GM21737 (cell line): ENCODE results near the gene TMEM221.
"Not testable (repeated sequence)": the region's sequence is repeated elsewhere in the genome, so short reads cannot be mapped to it uniquely, and the experiment has no call there.

Experiments
- ATAC-seq: cut with Tn5 transposase; IDR thresholded peaks from one replicate; pipeline ENCODE4 v1.9.1; 2021; ENCODE audit warnings: mild to moderate bottlenecking, moderate library complexity; ENCODE audit not compliant: unreplicated experiment

Gene TMEM221

DNA sequence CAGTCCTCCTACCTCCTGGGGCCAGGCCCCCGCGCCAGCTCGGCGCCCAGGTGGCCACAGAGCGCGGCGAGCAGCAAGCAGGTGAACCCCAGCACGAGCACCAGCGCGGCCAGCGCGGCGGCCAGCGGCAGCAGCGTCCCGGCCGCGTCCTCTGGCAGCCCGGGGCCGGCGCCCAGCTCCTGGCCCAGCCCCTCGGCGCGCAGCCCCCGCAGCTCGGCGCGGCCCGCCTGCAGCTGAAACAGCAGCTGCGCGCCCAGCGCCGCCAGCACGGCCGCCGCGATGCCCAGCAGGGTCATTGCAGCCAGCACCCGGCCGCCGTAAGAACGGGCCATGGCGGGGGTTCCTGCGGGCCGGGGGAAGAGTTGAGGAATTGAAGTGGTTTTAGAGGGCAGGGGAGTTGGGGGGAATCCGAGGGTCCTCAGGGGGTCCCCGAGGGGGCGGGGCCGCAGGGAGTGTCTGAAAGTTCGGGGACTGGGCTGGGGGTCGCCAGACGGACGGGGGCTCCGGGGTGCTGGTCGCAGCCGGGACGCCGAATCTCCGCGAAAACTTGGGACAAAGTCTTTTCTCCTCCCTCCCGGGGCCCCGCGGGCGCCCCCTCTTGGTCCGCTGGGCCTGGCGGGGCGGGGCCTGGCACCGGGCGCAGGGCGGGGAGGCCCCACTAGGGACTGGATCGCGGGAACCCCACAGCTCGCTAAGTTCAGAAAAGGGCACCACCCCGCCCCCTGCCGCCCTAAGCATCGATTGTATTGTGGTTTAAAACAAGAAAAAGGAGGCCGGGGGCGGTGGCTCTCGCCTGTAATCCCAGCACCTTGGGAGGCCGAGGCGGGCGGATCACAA is at the start of gene TMEM221:
TSS of gene TMEM221 (minus strand) at position 538 of the 837 bp plus-strand sequence. CDS start at position 332, 206 bp downstream.
- ATAC-seq = no peak

DNA sequence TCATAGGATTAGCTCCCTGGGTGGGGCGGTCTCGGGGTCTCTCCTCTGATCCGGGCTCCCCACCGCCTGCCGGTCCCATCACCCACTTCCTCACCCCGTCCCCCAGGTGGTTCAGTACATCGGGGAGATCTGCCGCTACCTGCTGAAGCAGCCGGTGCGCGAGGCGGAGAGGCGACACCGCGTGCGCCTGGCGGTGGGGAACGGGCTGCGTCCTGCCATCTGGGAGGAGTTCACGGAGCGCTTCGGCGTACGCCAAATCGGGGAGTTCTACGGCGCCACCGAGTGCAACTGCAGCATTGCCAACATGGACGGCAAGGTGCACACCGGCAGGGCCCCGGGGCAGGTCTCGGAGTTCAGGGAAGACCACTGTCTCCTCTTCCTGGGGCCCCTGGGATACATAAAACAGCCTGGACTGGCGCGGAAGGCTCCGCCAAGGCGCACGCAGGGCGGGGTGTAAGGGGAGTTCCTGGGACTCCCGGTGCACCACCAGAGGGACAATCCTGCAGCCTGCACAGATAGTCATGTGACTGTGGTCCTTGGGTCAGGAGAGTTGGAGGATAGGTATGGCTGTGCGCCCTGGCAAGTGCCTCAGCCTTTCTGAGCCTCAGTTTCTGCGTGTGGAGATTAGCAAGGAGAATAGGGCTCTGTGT is 48.8 kb upstream of the TMEM221 start:
- ATAC-seq = no peak

DNA sequence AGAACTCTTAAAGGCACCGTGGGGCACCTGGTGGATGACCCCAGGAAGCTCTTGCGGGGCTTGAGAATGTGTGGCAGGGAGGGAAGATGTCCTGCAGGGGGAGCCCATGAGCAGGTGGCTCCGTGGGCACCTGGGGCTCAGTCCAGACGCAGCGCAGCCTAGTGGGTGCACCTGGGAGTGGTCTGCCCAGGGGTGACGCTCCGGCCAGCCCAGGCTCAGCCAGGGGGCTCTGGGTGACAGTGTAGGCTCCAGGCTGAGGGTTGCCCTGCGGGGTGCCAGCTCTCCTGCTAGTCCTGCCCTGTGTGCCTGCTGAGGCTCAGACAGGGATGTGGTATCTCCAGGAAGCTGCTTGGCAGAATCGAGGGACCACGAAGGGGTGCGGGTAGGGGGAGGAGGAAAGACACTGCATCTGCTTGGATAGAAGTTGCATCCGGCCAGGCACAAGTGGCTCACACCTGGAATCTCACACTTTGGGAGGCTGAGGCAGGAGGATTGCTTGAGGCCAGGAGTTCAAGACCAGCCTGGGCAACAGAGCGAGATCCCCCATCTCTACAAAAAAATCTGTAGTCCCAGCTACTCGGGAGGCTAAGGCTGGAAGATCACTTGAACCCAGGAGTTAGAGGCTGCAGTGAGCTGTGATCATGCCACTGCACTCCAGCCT is 48.0 kb upstream of the TMEM221 start:
- peak; percentile 77 for ATAC-seq

DNA sequence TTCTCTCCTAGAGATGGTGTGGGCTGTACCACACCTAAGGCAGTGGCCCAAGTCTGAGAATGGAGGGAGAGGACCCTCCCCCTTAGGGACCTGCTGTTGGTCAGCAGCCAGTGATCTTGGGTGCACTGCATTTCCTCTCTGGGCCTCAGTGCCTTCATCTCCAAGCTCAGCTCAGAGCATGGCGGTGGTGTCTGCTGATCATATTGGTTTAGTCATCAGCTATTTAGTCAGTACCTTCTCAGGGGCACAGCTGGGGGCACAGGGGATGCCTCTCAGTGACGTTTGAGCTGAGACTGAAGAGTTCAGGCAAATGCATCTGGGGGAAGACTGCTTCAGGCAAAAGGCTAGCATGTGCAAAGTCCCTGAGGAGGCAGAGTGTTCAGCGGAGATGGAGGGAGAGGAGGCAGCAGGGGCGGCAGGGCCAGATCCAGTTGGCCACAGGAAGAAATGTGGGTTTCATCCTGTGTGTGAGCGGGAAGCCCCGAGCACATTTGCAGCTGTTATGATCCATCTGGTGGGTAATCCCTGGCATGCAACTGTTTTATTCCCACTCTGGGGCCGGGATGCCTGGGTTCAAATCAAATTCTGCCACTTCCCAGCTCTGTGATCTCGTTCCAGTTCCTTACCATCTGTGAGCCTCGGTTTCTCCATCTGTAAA is 47.3 kb upstream of the TMEM221 start:
- no peak for ATAC-seq

DNA sequence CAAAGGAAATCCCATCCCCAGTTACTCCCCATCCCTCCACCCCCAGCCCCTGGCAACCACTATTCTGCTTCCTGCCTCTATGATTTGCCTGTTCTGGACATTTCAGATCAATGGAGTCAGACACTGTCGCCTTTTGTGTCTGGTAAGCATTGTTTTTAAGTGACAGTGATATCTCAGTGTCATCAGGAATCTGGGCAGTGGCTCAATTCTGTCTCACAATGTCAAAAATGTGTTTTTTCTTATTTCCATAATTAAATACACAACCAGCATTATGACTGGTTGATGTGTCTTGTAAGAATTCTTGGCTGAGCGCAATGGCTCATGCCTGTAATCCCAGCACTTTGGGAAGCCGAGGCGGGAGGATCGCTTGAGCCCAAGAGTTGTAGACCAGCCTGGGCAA is 42.8 kb upstream of the TMEM221 start:
- no peak for ATAC-seq

DNA sequence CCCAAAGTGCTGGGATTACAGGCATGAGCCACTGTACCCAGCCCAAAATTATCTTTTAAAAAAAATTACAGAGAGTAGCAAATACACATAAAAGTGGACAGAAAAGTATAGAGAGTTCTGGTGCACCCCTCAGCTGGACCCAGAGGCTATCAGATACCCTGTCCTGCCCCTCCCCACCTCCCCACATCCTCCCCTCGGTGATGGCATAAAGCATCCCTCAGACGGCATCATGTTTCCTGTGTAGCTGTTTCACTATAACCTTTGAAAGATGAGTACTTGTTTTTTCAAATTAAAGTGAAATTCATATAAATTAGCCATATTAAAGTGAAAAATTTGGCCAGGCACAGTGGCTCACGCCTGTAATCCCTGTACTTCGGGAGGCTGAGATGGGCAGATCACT is 41.9 kb upstream of the TMEM221 start:
- ATAC-seq = no peak

DNA sequence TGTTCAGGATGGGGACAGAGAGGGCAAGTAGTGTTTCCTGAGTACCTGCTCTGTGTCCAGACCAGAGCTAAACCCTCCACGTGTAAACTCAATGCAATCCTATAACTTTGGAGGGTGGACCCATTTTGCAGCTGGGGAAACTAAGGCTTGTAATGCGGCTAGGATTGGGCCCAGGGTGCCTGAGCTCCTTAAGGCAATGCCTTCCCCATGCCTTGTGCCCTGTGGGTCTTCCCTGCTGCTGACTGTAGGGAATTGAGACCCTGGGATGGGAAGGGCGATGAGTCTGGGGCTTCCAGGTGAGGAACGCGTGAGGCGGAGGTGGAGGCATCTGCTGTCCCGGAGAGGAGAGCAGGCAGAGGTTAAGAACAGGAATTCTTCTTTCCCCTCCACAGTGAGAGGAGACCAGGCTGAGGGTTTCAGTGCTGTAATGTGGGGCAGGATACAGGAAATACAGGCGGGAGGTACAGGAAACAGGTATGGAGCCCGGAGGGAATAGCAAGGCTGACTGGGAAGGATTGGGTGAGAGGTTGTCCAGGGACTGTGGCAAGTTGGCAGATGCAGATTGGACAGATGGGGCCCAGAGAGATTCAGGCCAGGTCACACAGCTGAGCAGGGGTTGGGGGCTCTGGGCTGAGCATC is 41.0 kb upstream of the TMEM221 start:
- no peak for ATAC-seq

DNA sequence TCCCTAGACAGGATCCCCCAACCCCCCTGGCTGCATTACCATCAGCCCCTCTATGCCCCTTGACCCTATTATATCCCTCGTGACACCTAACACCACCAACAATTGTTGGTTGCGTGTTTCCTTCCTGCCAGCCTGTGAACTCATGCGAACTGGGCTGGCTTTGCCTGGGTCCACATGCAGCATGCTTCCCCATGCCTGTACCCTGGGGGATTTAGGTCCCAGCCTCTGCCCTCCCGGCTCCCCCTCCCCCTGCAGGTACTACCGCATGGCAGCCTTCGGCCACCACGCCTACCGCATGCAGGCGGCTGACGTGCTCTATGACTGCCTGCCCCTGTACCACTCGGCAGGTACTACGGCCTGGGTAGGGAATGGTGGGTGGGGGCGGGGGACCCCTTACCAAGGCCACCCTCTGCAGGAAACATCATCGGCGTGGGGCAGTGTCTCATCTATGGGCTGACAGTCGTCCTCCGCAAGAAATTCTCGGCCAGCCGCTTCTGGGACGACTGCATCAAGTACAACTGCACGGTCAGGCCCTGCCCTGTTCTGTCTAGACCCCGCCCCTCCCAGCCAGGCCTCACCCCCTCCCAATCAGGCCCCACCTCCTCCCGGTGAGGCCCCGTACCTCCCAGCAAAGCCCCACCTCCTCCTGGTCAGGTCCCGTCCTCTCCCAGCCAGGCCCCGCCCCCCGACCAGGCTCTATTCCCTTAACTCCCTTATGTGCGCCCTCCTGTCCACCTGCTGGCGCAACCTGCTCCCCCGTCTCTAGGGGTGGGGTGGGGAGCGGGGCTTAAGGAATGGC is 40.3 kb upstream of the TMEM221 start:
- ATAC-seq = no peak

DNA sequence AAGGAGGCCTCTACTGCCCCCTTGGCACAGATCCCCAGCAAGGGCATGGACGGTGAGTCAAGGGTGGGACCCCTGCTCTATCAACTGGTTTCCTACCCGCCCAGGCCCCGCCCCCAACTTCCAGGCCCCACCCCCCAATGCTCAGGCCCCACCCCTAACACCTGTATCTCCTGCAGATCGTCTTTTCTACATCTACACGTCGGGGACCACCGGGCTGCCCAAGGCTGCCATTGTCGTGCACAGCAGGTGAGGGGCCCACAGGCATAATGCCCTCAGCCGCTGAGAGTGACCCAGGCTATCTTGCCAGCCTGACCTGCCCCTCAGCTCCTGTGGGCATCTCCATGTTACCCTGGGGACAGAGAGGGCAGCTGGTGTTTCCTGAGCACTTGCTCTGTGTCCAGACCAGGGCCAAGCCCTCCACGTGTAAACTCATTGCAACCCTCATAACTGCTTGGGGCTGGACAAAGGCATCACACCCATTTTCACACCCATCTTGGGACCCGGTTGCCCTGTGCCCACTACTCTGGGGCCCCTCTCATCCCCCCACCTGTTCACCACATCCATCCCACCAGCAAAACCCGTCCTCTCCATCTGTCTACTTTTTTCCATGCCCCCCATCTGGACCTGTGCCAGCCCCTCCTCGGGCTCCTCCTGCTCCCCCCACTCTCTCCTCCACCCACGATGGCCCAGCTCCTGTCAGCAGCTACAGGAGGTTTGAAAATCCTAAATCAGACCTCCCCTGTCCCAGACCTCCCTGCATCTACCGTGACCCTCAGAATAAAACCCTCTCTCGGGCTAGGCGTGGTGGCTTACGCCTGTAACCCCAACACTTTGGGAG is 39.0 kb upstream of the TMEM221 start:
- ATAC-seq = no peak

DNA sequence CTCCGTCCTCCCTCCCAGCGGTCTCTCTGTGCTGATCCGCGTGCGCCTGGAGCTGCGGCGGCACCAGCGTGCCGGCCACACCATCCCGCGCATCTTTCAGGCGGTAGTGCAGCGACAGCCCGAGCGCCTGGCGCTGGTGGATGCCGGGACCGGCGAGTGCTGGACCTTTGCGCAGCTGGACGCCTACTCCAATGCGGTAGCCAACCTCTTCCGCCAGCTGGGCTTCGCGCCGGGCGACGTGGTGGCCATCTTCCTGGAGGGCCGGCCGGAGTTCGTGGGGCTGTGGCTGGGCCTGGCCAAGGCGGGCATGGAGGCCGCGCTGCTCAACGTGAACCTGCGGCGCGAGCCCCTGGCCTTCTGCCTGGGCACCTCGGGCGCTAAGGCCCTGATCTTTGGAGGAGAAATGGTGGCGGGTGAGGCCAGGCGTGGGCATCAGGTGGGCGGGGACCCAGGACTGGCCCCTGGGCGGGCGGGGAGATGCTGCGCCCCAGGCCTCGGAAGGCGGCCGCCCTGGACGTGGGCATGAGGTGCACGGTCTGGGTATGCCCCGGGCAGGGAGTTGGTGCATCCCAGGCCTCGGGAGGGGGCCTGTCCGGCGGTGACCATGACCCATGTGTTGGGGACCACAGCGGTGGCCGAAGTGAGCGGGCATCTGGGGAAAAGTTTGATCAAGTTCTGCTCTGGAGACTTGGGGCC is 38.2 kb upstream of the TMEM221 start:
- ATAC-seq = no peak

DNA sequence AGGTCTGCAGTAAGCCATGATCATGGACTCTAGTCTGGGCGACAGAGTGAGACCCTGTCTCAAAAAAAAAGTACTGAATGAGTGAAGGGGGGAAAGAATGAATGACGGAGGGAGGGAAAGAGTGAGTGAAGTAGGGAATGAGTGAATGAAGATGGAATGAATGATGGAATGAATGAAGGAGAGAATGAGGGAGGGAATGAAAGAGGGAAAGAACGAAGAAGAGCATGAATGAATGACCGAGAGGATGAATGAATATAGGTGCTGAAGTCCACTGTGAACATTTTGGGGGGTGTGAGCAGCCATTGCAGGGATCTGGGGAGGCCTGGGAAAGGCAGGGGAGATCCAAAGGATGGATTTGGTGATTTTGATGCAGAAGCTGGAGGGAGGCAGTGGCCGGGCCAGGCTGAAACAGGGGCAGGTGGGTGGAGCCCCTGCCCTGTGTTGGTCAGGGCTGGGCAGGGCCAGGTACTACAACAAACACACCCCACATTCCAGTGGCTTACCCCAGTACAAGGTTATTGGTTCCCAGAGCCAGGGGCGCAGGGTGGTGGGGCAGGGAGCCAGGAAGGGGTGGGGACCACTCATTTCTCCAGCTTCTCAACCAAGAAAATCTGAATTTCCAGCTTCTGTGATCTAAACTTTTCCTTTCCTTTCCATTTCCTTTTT is 36.2 kb upstream of the TMEM221 start:
- ATAC-seq = no peak

DNA sequence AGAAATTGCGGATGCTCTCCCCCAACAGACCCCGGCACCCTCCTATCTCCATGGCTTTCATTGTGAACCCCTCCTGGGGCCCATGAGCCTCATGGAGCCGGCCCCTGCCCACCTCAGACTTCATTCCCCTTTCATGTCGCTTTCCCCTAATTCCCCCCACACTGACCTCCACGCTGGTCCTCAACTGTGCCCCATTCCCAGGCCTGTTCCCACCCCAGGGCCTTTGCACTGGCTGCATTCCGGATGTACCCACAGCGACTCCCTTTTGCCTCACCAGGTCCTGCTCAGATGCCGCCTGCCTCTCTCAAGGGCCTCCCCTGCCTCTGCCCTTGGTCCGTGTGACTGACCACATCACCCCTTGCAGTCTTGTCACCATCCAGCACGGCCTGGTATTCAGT is 35.1 kb upstream of the TMEM221 start:
- ATAC-seq = no peak

DNA sequence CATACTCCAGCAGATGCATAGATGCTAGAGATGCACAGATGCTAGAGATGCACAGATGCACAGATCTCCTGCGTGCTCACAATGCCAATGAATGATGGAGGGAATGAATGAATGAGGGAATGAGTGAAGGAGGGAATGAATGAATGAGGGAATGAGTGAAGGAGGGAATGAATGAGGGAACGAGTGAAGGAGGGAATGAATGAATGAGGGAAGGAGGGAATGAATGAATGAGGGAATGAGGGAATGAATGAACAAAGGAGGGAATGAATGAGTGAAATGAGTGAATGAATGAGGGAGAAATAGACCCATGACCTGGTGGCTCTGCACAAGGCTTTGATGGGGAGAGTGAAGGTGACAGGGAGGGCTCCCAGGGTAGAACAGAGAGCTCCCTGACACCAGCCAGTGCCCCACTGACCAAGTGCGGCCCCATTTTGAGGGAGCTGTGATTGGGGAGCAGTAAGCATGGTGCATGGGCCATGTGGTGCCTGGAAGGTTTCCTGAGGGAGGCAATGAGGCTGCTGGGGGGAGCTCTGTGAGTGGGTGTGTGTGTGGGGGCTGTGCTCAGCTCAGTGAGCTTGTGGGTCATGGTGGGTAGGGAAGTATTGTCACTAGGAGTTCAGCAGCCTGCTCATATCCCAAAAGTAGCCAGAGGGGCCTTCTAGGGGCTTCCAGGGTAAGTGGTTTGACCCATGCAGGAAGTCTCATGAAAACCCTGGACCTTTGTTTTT is 34.6 kb upstream of the TMEM221 start:
- no peak for ATAC-seq

DNA sequence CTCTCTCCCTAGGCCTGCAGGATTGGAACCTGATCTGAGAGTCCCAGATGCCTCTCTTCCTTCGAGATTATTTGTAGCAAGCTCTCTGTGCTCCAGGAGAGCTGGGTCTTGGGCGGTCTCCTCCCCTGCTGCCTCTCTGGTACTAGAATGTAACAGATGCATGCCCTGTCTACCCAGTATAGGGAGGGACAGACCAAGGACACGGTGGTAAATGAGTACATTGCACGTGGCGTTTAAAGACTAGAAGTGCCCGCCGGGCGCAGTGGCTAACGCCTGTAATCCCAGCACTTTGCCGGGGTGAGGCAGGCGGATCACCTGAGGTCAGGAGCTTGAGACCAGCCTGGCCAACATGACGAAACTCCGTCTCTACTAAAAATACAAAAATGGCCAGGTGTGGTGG is 33.5 kb upstream of the TMEM221 start:
- ATAC-seq = no peak

DNA sequence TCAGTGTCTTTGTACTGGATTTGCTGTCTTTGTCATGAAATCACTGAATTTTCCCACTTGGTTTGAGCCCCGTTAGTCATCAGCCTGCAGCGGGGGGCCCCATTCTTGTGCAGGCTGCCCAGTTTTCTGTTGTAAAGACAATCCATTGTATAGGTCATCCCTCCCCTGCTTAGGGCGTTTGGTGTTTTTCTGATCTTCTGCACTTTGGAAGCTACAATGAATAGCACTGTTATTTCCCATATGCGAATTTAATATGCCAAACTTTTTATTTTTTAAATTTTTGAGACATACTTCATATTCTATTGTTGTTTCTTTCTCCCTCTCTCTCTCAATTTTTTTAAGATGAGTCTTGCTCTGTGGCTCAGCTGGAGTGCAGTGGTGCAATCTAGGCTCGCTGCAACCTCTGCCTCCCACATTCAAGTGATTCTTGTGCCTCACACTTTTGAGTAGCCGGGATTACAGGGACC is 30.9 kb upstream of the TMEM221 start:
- no peak for ATAC-seq

DNA sequence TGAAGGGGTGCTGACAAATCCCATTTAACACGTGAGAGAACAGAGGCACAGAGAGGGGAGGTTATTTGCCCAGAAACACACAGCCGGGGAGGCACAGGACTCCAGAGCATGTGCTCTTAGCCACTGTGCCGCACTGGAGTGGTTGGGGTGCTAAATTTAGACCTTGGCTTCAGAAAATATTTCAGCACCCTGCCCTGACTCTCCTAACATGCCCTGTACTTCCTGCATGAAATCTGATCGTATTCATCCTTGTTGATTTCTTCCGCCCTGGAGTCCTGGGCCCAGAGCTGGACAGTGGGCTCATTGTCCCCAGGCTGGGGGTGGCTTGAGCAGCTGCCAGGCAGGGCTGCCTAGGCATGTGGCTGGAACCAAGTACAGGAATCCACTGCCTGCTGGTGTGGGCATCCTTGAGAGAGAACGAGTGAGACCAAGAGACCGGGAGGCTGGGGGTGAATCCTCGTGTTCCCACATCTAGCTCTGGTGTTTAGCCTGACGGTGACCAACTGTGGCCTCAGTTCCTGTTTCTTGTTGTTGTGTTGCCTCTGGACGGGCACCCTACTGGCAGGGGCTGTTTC is 27.2 kb upstream of the TMEM221 start:
- no peak for ATAC-seq

DNA sequence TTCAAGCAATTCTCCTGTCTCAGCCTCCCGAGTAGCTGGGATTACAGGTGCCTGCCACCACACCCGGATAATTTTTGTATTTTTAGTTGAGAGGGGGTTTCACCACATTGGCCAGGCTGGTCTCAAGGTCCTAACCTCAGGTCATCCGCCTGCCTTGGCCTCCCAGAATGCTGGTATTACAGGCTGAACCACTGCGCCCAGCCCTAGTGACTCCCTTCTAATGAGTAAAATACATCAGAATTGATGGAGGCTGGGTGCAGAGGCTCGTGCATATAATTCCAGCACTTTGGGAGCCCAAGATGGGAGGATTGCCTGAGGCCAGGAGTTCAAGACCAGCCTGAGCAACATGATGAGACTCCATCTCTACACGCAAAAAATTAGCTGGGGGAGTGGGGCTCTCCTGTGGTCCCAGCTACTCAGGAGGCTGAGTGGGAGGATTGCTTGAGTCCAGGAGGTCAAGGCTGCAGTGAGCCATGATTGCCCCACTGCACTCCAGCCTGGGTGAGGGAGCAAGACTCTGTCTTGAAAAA is 26.6 kb upstream of the TMEM221 start:
- not testable (repeated sequence) for ATAC-seq
